Measurements from ENCODE around the gene B9D1.

The B9D1 gene

GRCh38 chr17:19336938-19337711, 25.4 kb downstream of the B9D1 start:
- DNase-seq = no peak

DNA sequence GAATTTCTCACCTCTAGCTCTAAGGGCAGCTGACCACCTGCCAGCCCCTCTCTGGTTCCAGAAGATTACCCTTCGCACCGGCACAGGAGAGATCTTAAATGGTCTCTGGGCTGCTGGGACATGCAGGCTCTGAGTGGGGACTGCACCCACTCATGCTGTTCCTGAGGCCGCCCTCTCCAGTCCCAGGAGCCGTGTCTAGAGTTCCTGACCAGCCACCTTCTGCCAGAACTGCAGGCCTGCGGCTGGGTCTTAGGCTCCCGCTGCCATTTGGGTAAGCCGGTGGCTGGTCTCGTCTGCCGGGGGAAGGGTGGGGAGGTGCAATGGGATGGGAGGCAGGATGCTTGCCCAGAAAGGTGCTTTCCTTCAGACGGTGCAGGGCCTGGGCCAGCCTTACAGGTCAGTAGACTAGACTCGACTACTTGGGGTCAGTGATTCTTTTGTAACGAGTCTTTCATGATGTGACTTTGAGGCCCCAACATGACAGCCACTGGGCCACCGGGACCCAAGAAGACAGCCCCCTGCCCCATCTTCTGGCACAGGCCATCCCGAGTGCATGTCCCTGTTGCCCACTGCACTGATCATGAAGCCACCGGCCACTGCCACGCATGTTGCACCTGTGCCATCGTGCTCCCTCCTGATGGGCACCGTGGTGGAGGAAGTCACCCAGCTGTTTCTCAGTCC, 26.4 kb downstream of the B9D1 start:
- no peak for DNase-seq

DNA sequence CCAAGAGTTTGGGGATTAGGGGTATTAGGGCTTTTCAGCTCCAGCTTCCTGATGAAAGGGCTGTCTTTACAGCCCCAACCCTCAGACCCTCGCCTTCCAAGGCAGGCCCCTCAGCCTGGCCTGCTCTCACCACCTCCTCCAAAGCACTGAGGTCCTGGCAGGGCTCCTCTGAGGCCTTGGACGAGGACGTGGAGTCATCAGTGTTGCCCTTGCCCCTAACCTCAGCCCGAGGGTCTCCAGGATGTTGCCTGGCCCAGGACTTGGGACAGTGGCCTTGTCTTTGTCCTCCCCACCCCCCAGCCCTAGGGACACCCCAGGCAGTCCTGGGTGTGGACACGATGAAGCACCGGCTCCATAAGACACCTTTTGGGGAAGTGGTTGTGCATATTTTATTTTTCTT, 28.2 kb downstream of the B9D1 start:
- DNase-seq = no peak

- no peak for DNase-seq
Observed at GRCh38 chr17:19333736-19334290, 28.7 kb downstream of the B9D1 start.

DNA sequence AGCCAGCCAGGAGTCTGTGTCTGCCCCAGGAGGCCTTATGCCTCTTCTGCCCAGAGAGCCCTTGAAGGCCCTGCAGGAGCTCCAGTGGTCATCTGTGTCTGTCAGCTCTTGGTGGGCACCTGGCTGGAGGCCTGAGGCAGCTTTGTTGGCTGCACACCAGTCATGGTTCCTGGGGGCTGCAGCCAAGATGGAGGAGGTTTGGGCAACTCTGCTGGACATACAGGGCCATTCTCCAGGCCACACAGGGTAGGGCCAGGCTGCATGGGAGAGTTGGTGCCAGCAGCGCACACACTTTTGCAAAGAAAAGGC, 29.4 kb downstream of the B9D1 start:
- no peak for DNase-seq

- no peak for DNase-seq
Observed at GRCh38 chr17:19332371-19333131, 30.0 kb downstream of the B9D1 start.

- no peak for DNase-seq
Observed at GRCh38 chr17:19331543-19332245, 30.8 kb downstream of the B9D1 start.

DNA sequence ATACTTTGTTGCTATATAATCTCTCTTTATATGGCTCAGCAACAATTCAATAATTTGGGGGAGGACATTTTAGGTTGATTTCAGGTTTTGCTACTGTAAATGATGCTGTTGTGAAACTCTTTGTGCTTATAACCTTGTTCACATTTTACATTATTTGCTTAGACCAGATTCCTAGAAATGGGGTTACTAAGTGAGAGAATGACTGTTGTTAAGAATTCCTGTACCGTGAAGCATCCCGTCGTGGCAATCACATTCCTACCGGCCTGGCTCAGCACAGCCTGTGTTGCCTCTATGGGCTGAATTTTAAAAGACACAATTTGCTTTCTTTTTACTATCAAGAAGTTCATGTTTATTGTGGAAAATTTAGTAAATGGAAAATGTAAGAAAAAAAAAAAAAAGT, 31.4 kb downstream of the B9D1 start:
- no peak for DNase-seq

DNA sequence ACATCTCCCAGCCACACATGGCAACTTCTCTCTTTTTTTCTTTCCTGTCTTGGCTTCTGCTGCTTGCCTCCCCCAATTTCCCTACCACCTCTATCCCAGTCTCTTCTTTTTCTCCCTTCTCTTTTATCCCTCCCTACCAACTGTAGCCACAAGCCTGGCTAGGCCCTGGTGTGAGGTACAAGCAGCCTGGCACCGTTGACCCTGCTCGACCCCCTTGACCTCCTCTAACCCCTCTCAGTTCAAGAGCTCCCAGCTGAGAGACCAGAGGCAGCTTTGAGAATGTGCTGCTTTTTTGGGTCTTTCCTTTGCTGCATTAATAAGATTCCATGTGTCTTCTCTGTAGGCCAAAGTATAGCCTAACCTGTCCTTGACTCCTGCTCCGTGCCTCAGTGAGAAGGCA, 32.3 kb downstream of the B9D1 start:
- no peak for DNase-seq

- no peak for DNase-seq
Observed at GRCh38 chr17:19329839-19330238, 32.7 kb downstream of the B9D1 start.

- no peak for DNase-seq
Observed at GRCh38 chr17:19329136-19329535, 33.4 kb downstream of the B9D1 start.

GRCh38 chr17:19328441-19329061, 34.0 kb downstream of the B9D1 start:
- no peak for DNase-seq

GRCh38 chr17:19327031-19327783, 35.3 kb downstream of the B9D1 start:
- no peak for DNase-seq

DNA sequence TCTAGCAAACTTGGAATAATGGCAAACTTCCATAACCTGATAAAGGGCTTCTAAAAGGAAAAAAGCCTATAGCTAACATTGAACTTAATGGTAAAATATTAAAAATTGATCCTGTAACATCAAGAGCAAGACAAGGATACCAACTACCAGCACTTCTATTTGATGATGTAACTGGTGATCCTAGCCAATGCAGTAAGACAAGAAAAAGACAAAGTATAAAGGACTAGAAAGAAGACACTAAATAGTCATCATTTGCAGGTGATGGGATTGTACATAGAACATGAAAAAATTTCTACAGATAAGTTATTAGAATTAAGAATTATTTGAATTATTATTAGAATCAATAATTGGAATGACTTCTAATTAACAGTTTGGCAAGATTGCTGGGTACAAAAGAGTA, 37.0 kb downstream of the B9D1 start:
- DNase-seq = no peak

DNA sequence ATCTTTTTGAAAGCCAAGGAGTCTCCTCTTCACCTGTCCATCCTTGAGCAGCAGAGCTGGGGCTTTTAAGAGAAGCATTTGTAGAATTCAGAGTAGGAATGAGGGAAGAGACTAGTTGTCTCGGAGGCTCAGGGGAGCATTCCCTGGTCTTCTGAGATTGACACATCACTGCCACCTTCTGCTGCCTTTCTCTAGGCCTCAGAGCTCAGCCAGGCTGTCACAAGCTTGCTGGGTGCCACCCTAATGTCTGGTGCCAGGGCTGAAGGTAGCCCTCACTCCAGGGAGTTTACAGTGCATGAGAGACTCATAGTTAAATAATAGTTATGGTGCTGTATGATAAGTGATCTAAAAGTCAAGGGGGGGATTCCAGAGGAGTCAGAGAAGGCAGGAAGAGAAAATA, 39.7 kb downstream of the B9D1 start:
- no peak for DNase-seq

GRCh38 chr17:19322129-19322505, 40.4 kb downstream of the B9D1 start:
- no peak for DNase-seq

DNA sequence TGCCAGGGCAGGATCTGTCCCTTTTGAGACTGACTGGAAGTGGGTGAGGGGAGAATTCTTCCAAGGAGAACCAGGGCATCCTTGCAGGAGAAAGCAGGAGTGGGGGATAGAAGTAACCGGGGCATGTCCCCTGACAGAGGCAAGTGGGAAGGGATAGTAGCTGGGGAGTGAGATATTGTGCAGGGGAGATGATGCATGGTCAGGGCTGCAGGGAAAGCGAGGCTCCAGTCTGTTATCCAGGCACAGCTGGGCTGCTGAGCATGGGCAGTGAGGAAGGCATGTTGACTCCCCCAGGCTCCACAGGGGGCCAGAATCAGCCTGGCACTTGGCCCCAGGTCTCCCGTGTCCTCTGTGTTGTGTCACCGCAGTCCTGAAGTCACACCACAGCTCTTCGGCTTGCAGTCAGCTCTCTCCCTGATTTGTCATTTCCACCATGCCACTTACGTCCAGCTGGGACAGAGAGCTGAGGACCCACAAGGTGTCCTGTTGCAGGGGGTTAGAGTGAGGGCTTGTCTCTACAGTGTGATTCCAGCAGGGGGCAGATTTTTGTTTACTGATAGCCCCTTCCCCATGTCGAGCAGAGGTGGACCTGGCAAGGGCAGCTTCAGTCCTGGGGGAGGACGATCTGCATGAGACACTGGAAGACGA, 40.9 kb downstream of the B9D1 start:
- DNase-seq = no peak

DNA sequence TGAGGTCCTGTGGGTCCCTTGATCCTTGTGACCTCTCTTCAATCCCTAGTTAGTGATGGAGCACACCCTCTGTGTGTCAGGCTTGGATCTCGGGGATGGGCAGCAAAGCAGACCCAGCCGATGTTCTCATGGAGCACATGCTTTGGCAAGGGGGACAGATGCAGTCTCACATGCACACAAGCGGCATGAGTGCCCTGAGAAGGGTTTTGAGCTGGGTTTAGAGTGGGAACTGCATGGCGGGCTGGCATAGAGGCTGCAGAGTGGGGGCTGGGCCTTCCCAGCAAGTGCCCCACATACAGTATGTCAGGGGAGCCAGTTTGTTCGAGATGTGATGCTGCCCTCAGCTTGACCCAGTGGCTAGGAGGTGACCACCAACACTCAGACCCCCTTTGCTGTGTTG, 41.6 kb downstream of the B9D1 start:
- no peak for DNase-seq

DNA sequence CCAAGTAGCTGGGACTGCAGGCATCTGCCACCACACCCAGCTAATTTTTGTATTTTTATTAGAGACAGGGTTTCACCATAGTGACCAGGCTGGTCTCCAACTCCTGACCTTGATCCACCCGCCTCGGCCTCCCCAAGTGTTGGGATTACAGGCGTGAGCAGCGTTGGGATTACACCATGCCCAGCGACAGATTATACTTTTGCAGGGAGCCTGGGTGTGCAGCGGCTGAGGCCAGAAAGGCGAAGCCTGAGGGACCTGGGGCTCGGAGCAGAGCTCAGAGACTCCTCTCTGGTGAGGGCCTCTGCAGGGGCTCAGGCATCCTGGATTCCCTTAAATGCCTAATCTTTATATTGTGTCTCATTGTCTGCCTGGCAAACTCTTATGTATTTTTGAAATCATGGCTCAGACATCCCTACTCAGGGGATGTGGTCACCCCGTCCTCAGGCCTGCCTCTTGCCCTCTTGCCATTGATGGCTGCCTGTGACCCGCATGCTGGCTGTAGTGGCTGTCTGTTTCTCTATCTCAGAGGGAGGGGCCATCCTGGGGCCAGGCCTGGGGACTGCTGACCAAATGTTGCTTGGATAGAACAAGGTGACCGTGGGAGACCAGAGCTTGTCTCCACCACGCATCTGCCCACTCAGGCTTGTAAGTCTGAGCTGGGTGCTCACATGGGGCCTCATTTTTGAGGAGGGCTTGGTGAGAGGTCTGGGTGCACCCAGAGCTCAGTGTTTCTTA, 42.6 kb downstream of the B9D1 start:
- DNase-seq = no peak

DNA sequence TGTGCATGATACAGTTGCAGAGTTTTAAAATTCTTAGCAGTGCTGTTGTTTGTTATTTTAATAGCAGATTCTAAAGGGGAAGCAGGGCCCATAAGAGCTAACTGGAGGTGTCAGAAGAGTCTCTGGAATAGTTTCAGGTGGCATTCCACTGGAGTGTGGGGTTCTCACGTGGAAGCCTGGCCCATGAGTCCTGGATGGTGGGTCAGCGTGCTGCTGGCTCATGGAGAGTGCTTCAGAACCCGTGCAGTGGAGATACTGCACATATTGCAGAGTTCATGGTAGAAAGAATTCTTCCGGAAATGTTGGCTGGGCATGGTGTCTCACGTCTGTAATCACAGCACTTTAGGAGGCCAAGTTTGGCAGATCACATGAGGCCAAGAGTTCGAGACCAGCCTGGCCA, 43.9 kb downstream of the B9D1 start:
- no peak for DNase-seq

Data from OCI-M1 (cell line).